ENCODE results near the gene CARD10.

DNA sequence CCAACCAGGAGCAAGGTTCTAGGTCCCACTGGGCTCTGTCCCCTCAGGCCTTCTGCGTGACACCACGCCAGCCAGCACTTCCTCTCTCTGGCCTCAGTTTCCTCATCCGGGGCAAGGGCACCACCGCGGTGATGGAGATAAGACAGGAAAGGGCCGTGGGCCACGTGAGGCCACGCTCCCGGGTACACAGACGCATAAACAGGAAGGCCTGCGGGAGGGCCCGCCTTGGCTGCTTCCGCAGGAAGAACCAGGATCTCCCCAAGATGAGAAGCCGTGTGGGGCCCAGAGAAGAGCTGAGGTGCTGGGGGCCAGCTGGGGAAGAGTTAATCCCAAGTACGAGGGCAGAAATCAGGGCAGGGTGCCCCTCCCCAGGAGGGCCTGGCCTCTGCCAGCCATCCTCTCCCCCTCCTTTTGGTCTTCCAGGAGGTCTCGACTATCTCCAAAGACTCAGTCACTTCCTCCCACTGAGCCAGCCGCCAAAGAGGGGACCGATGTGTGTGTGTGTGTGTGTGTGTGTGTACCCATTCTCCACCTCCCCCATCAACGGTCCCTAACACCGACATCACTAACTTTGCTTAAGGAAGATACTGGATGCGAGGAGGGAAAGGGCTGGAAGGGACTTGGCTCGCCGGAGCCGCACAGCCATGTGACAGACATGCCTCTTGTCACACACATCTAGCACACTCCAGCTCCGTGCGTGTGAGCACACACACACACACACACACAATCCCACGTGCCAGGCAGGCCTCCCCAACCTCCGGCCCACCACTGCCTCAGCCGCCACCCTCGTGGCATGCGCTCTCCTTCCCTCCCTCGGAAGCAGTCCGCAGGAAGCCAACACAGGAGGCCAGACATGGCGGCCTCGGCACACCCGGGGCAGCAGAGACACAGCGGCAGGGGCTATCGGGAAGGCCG lies 34.5 kb downstream of the CARD10 start:
- TF ChIP-seq, protein P1, sequence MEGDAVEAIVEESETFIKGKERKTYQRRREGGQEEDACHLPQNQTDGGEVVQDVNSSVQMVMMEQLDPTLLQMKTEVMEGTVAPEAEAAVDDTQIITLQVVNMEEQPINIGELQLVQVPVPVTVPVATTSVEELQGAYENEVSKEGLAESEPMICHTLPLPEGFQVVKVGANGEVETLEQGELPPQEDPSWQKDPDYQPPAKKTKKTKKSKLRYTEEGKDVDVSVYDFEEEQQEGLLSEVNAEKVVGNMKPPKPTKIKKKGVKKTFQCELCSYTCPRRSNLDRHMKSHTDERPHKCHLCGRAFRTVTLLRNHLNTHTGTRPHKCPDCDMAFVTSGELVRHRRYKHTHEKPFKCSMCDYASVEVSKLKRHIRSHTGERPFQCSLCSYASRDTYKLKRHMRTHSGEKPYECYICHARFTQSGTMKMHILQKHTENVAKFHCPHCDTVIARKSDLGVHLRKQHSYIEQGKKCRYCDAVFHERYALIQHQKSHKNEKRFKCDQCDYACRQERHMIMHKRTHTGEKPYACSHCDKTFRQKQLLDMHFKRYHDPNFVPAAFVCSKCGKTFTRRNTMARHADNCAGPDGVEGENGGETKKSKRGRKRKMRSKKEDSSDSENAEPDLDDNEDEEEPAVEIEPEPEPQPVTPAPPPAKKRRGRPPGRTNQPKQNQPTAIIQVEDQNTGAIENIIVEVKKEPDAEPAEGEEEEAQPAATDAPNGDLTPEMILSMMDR (IDR thresholded peaks at IDR 0.05), result no peak
- TF ChIP-seq POLR2A (IDR thresholded peaks at IDR 0.05), result peak; percentile 19
